K562 (cell line): Measurements from ENCODE around the gene KCND1. TPM values are rescaled to one million over a fixed set of nuclear protein-coding genes. Genes with fewer than 3 reads are reported as not detected.

ENCODE experiments used
- AFF4 ChIP-seq: sonication (generic); formaldehyde crosslinking; IDR thresholded peaks from 2 replicates; pipeline ENCODE4 v1.8.0; 2023; ENCODE audit warnings: mild to moderate bottlenecking, missing genetic modification reagents
- DMBX1 ChIP-seq: fragments of 250-450 bp; sonication (Bioruptor Pico); IDR thresholded peaks from 2 replicates; pipeline ENCODE4 v1.8.0; 2022; ENCODE audit warnings: inconsistent platforms, mild to moderate bottlenecking, moderate library complexity, borderline replicate concordance
- FOS ChIP-seq: IDR thresholded peaks from 3 replicates; pipeline ENCODE4 v1.6.1; 2011; ENCODE audit not compliant: insufficient read length; ENCODE audit errors: extremely low read depth
- FUS ChIP-seq: fragments of 200-400 bp; formaldehyde crosslinking; optimal IDR thresholded peaks from 2 replicates; pipeline ENCODE3; 2017; ENCODE audit warnings: low read depth, low read length
- GABPA ChIP-seq: fragments of 200-800 bp; sonication (Bioruptor generic); conservative IDR thresholded peaks from 2 replicates; pipeline ENCODE4 v1.6.1; 2016; ENCODE audit warnings: low read depth, missing genetic modification characterization, missing compliant biosample characterization
- SMC3 ChIP-seq: conservative IDR thresholded peaks from 2 replicates; pipeline ENCODE4 v1.6.1; 2011; ENCODE audit warnings: low read depth, low read length, improper control_type of control experiment; ENCODE audit not compliant: insufficient read depth
- ZNF239 ChIP-seq: fragments of 250-450 bp; sonication (Bioruptor Pico); IDR thresholded peaks from 2 replicates; pipeline ENCODE4 v1.4.0; 2020; ENCODE audit warnings: mild to moderate bottlenecking
- ZNF445 ChIP-seq: fragments of 250-450 bp; sonication (Bioruptor Pico); IDR thresholded peaks from 2 replicates; pipeline ENCODE4 v1.4.0; 2020; ENCODE audit warnings: low read depth, mild to moderate bottlenecking, moderate library complexity
- polyA plus RNA-seq, 8 experiments: library from polyadenylated mRNA; depleted of rRNA in 4 of 8; stranded (reverse) in 5 of 8; unstranded in 3 of 8; fragments of >200 nt; fragmentation: Nextera tagmentation in 2 of 8; fragmentation: Illumina TruSeq in 1 of 8; extraction: Ambion mirVana in 2 of 8; extraction: Trizol in 1 of 8; gene quantifications; 2 replicates each; pipeline versions ENCODE4 v1.2.1 to v1.2.3, GENCODE V29; 2011 to 2014; ENCODE audit warnings: inconsistent platforms in 1 of 8, missing spikeins in 1 of 8
- total RNA-seq, 7 experiments: library from RNA; depleted of rRNA in 6 of 7; stranded (reverse); fragments of >200 nt in 6 of 7; fragmentation: Illumina TruSeq in 2 of 7; extraction: Trizol in 2 of 7; gene quantifications; 2 replicates each; pipeline versions ENCODE4 v1.2.1 to v1.2.3, GENCODE V29; 2011 to 2021; ENCODE audit warnings: low replicate concordance in 1 of 7
- TF ChIP-seq, protein P1 (sequence below): fragments of 250-450 bp; sonication (Bioruptor Pico); IDR thresholded peaks from 2 replicates; pipeline ENCODE4 v1.5.0; 2021; ENCODE audit warnings: mild to moderate bottlenecking, borderline replicate concordance
- TF ChIP-seq, protein P2 (sequence below): sonication (generic); formaldehyde crosslinking; IDR thresholded peaks from 2 replicates; pipeline ENCODE4 v1.8.0; 2022; ENCODE audit warnings: mild to moderate bottlenecking, missing genetic modification reagents

The KCND1 gene
- total and polyA plus RNA-seq, 9 of the 15 experiments (the other 6 are each of a cell fraction or from before 2014, with no cell fraction given): 0.06 to 0.83 (median 0.39) TPM; not detected in 1

DNA sequence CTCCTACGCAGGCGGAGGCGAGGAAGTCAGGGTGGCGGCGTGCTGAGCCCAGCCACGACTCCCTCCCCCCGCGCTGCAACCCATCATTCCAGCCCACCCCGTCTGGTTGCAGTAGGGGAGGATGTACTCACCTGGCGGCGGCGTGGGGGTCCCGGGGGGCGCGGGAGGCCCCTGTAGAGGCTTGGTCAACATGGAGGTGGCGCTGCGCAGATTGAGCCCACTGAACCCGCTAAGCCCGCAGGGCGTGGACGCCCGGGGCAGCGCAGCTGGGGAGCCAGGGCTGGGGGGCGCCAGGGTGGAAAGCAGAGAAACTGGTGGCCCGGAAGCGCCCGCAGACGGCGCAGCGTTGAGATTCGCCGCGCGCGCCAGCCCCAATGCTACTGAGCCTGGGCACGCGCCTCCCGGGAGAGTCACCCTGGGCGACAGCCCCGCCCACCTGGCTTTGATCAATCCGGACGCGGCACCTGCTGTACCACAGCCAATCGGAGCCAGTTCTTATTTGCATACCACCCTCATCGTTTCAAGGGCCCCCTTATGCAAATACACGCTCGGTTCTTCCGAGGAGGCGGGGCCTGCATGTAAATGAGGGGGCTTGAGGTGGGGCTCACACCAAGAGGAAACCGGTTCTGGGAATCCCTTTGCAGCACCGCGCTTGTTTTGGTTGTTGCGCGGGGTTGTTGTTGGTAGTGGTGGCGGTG lies 52.9 kb downstream of the KCND1 start, which contains the start of gene PIM2 (continued):
- TF ChIP-seq, protein P1, sequence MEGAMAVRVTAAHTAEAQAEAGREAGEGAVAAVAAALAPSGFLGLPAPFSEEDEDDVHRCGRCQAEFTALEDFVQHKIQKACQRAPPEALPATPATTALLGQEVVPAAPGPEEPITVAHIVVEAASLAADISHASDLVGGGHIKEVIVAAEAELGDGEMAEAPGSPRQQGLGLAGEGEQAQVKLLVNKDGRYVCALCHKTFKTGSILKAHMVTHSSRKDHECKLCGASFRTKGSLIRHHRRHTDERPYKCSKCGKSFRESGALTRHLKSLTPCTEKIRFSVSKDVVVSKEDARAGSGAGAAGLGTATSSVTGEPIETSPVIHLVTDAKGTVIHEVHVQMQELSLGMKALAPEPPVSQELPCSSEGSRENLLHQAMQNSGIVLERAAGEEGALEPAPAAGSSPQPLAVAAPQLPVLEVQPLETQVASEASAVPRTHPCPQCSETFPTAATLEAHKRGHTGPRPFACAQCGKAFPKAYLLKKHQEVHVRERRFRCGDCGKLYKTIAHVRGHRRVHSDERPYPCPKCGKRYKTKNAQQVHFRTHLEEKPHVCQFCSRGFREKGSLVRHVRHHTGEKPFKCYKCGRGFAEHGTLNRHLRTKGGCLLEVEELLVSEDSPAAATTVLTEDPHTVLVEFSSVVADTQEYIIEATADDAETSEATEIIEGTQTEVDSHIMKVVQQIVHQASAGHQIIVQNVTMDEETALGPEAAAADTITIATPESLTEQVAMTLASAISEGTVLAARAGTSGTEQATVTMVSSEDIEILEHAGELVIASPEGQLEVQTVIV (CRISPR knock-in tag): no peak
- no peak for TF ChIP-seq ZNF445 (CRISPR knock-in tag)
- TF ChIP-seq AFF4 (CRISPR knock-in tag): 0 out of 2 replicates have a peak, but pooled peaks have one; percentile 59
- TF ChIP-seq SMC3: no peak
- TF ChIP-seq, protein P2, sequence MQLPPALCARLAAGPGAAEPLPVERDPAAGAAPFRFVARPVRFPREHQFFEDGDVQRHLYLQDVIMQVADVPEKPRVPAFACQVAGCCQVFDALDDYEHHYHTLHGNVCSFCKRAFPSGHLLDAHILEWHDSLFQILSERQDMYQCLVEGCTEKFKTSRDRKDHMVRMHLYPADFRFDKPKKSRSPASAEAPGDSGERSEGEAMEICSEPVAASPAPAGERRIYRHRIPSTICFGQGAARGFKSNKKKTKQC (CRISPR knock-in tag): no peak
- no peak for TF ChIP-seq ZNF239 (CRISPR knock-in tag)
- no peak for TF ChIP-seq GABPA (tag)
- peak; percentile 56 for TF ChIP-seq FOS
- TF ChIP-seq FUS: no peak
- TF ChIP-seq DMBX1 (CRISPR knock-in tag): no peak
- TF ChIP-seq, all 486 proteins: peak for 81
